NCI-H2171 treated with DMSO at 0.1 percent for 48 hours (cell line): ENCODE data around the gene MAPK4.

Experiments used
- DNase-seq: peaks from one replicate; lab custom pipeline; 2025; lab: John Stamatoyannopoulos, UW

Gene MAPK4

GRCh38 chr18:50654658-50655550 lies 95.0 kb downstream of the MAPK4 start:
- DNase-seq: no peak

- no peak for DNase-seq
Measured at GRCh38 chr18:50656396-50656795, 96.5 kb downstream of the MAPK4 start.

DNA sequence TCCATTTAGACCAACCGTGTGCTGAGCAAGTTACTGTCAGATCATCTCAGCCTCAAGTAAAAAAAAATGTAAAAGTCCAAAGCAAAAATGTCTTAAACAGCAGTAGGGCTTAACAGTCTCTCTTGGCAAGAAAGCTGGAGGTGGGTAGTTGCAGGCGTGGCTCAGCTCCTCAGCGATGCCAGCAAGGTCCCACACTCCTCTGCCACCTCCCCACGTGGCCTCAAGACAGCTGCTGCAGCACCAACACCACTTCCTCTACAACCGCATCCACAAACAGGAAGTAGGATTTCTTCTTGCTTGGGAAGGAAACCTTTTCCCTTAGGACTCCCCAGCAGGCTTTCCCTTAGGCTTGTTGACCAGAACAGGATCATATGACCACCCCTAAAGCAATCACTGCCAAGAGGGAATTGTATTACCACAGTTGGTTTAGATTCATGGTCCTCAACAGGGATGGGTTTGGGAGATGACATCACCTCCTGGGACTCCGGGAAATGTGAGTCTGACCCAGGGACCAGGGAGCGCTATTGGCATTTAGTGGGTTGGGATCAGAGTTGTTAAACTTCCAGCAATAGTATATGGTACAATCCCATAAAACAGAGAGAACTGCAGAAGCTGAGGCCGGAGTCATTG lies 97.1 kb downstream of the MAPK4 start:
- no peak for DNase-seq

- DNase-seq: no peak
Measured at GRCh38 chr18:50658601-50659000, 98.7 kb downstream of the MAPK4 start.

- DNase-seq: peak; percentile 27
Measured at GRCh38 chr18:50659091-50660003, 99.5 kb downstream of the MAPK4 start.

DNA sequence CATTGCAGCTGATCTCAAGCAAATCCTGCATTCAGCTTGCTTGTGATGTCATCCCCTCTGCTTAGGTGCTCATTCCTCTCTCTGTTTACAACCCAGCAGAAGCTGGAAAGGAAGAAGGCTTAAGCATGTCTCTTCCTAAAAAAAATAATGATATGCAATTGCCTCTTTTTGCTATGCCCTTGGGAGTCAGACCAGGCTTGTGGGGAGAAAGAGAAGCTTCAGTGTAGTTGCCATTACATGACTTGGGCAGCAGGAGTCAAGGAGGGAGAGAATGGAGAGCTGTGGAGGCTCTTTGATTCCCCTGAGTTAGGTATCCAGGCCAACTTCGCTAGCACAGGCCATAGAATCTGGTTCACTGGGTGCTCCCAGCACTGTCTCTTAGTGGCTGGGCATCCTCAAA lies 101.1 kb downstream of the MAPK4 start:
- no peak for DNase-seq

GRCh38 chr18:50662177-50662576 lies 102.3 kb downstream of the MAPK4 start:
- DNase-seq: no peak

- DNase-seq: no peak
Measured at GRCh38 chr18:50662775-50663383, 103.0 kb downstream of the MAPK4 start.

GRCh38 chr18:50663626-50664441 lies 103.9 kb downstream of the MAPK4 start:
- no peak for DNase-seq

DNA sequence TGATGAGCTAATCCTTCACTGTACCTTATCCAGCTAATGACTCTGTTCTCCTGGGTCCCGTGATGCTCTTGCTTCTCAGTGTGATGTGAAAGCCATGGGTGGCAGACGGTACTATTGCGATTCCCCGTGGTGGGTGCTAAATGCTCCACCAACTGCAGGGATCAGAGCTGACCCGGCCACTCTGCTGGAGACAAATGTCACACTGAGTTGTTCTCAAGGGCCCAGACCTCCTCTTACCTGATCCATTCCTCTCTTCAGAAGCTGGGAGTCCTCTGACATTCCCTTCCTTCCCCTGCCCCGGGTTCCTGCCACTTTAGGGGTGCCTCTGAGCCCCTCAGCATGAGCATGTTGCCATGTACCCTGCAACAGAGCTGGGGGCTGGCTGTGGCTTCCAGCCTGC lies 105.1 kb downstream of the MAPK4 start:
- no peak for DNase-seq

GRCh38 chr18:50665519-50665918 lies 105.6 kb downstream of the MAPK4 start:
- DNase-seq: no peak

DNA sequence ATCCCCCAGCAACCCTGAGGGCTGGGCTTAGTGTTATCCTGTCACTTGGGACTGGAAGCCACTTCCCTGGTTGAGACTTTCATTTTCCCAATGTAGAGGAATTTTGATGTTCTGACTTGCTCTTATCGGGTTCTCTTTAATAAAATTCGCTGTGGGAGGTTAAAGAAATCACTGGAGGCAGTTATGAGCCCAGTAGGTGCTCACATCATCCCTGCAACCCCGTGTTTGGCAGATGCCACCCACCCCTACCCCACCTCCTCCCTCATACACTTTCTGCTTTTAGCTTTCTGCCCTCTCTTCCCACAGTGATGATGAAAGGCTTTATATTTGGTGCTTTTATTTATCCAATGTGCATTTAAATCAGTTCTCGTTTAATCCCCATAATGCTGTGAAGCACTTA lies 106.6 kb downstream of the MAPK4 start:
- no peak for DNase-seq

DNA sequence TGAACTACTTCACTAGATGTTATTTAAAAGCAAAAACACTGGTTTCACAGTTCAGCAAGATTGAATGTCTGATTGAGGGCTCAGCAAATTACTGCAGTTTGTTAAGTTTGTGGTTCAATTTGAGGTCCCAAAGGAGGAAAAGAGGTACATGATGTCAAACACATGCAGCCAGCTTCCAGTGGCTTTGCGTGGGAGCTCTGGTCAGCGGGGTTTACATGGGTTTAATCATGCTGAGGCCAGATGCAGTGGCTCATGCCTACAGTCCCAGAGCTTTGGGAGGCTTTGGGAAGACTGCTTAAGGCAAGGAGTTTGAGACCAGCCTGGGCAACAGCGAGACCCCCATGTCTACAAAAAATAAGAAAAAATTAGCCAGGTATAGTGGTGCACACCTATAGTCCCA lies 111.5 kb downstream of the MAPK4 start:
- no peak for DNase-seq

GRCh38 chr18:50674307-50674980 lies 114.6 kb downstream of the MAPK4 start:
- DNase-seq: no peak

DNA sequence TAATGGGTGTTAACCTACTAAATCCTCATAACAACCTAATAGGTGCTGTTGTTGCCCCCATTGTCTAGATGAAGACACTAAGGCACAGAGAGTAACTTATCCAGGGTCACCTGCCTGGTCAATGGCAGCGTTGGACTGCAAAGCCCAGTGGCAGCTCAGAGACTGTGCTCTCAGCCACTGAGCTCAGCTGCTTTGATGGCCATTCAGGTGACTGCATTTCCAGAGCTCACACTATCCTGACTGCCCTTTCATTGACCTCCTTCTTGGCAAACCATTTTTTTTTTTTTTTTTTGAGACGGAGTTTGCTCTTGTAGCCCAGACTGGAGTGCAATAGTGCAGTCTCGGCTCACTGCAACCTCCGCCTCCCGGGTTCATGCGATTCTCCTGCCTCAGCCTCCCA lies 115.2 kb downstream of the MAPK4 start:
- no peak for DNase-seq

- DNase-seq: no peak
Measured at GRCh38 chr18:50678651-50679050, 118.8 kb downstream of the MAPK4 start.

DNA sequence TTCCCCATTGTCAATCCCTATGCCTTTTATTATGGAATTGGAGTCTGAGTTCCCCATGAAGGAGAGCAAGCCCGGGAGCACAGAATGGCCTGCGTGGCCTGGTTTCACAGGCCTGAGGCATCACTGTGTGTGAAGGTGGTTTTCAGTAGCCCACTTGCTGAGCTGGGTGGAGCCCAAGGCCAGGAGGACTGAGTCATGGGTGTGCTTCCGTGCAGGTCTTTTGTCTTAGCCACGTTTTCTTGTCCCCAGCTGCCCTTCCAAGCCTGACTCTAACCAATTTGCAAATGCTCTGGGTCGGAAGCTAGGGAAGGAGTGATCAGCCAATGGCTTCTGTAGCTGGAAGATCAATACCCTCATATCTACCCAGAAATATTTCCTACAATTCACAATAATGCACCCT lies 119.2 kb downstream of the MAPK4 start:
- DNase-seq: no peak

DNA sequence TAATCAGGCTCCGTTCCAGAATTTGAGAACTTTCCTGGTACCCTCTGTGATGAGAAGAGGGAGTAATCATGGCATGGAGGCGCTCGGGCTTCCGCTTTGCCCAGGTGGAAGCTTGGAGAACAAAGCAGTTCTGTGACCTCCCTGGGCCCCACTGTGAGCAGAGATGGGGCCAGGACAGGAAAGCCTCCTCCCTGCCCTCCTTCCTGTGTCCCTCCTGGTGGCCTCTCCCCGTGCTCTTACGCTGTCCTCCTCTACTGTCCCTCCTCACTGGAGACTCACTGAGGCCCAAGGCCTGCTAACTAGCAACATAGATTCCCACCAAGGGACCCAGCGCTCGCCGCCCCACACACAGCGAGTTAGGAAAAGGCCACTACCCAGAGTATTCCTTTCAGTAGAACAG lies 119.8 kb downstream of the MAPK4 start:
- DNase-seq: no peak

- DNase-seq: no peak
Measured at GRCh38 chr18:50680966-50681365, 121.1 kb downstream of the MAPK4 start.

GRCh38 chr18:50682852-50683251 lies 123.0 kb downstream of the MAPK4 start:
- no peak for DNase-seq

DNA sequence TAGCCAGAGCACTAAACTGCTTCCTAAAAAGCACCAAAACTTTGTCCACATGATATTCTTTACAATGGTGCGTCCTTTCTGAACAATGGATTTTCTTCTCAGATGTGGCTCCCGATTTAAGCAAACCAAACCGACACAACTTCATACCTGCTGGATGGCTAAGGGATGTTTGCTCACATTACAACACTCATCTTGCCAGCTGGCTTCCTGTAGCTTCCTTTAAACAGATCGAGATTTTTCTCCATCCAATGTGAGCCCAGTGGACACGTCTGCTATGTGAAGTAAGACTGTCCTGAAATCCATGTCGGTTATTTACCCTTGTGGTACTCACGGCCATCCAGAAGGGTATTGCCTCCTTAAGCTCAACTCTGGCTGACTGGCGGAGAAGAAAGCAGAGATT lies 126.5 kb downstream of the MAPK4 start:
- DNase-seq: no peak
